NCI-H2227 treated with DMSO at 0.1 percent for 48 hours (cell line): ENCODE measurements around the gene GABRR2.

Experiments used
- DNase-seq: peaks from one replicate; lab custom pipeline; 2025; lab: John Stamatoyannopoulos, UW

The GABRR2 gene

DNA sequence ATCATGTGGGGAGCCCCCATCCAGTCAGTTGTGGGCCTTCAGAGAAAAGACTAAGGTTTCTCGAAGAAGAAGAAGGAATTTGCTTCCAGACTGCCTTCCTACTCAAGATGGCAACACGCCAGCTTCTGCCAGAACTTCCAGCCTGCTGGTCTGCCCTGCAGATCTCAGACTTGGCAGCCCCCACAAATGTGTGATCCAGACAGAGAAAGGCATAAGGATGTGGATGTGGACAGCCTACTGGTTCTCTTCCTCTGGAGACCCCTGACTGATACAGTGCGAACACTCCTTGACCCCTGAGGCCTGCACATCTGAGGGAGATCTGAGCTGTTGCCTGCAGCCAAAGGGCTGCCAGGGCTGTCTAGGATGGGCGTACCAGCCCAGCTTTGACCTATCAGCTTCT lies 106.5 kb downstream of the GABRR2 start:
- DNase-seq = no peak
